OCI-LY7 (cell line): ENCODE results near the gene MYT1. TPM values are rescaled to one million over a fixed set of nuclear protein-coding genes. Genes with fewer than 3 reads are reported as not detected.

ENCODE experiments used
- BruUV-seq: library from RNA; stranded (reverse); fragments of 400-500 nt; replicated peaks from 2 replicates; lab custom pipeline; 2021; lab: Mats Ljungman, UMichigan
- CTCF ChIA-PET: fragments of 300-600 bp; sonication (Branson Sonifier 250); formaldehyde crosslinking; loops from one replicate; lab custom pipeline; 2022; ENCODE audit warnings: antibody characterized with exemption; ENCODE audit not compliant: unreplicated experiment; lab: Charles Lee
- POLR2A ChIA-PET: fragments of 300-600 bp; sonication (Branson Sonifier 250); formaldehyde crosslinking; loops from one replicate; lab custom pipeline; 2022; ENCODE audit warnings: antibody characterized with exemption; lab: Charles Lee
- DNase-seq: peaks from one replicate; pipeline ENCODE4 v3.0.0-alpha.2; 2015; ENCODE audit warnings: low spot score
- H2AFZ ChIP-seq: fragments of 200-600 bp; sonication (generic), shearing (Covaris generic); 2 replicates; pipeline ENCODE4 v1.6.1; 2014; ENCODE audit warnings: mild to moderate bottlenecking, antibody characterized with exemption, low read length, moderate library complexity
- H3K27ac ChIP-seq: fragments of 200-600 bp; sonication (generic); 2 replicates; pipeline ENCODE4 v1.5.1; 2014; ENCODE audit warnings: mixed run types, low read depth, mild to moderate bottlenecking, moderate library complexity, low read length, inconsistent platforms; ENCODE audit not compliant: poor library complexity, severe bottlenecking
- H3K36me3 ChIP-seq: fragments of 200-600 bp; sonication (generic); 2 replicates; pipeline ENCODE4 v1.6.1; 2014; ENCODE audit warnings: mild to moderate bottlenecking, antibody characterized with exemption, low read length, moderate library complexity, mixed read lengths; ENCODE audit not compliant: insufficient read depth
- H3K4me1 ChIP-seq: fragments of 200-600 bp; sonication (generic); 2 replicates; pipeline ENCODE4 v1.5.1; 2014; ENCODE audit warnings: mild to moderate bottlenecking, low read length; ENCODE audit not compliant: insufficient read depth, poor library complexity, severe bottlenecking
- H3K4me2 ChIP-seq: fragments of 200-600 bp; sonication (generic); 2 replicates; pipeline ENCODE4 v1.6.1; 2014; ENCODE audit warnings: mild to moderate bottlenecking, low read length
- H3K4me3 ChIP-seq: fragments of 200-600 bp; sonication (generic); 2 replicates; pipeline ENCODE4 v1.5.1; 2014; ENCODE audit warnings: mild to moderate bottlenecking, low read depth, low read length; ENCODE audit not compliant: poor library complexity, severe bottlenecking
- H3K79me2 ChIP-seq: fragments of 200-600 bp; sonication (generic); 2 replicates; pipeline ENCODE4 v1.6.1; 2016; ENCODE audit warnings: low read depth, mild to moderate bottlenecking, low read length, moderate library complexity, mixed read lengths; ENCODE audit not compliant: insufficient read depth
- H3K9me2 ChIP-seq: fragments of 200-600 bp; sonication (generic); 2 replicates; pipeline ENCODE4 v1.6.1; 2016; ENCODE audit warnings: mild to moderate bottlenecking, low read length, mixed read lengths; ENCODE audit not compliant: insufficient read depth
- H3K9me3 ChIP-seq: fragments of 200-600 bp; sonication (generic); 2 replicates; pipeline ENCODE4 v1.6.1; 2014; ENCODE audit warnings: mild to moderate bottlenecking, mixed run types, low read length, mixed read lengths
- H4K20me1 ChIP-seq: fragments of 200-600 bp; sonication (generic); 2 replicates; pipeline ENCODE4 v1.6.1; 2014; ENCODE audit warnings: mild to moderate bottlenecking, antibody characterized with exemption, low read length, moderate library complexity, mixed read lengths; ENCODE audit not compliant: insufficient read depth
- EZH2phosphoT487 ChIP-seq: fragments of 200-600 bp; sonication (generic); IDR thresholded peaks from 2 replicates; pipeline ENCODE4 v1.6.1; 2018; ENCODE audit warnings: low read depth, borderline replicate concordance, mild to moderate bottlenecking, mixed run types, antibody characterized with exemption, low read length, moderate library complexity, mixed read lengths
- intact Hi-C: fragments of 100-400 bp; cut with micrococcal nuclease; formaldehyde crosslinking; loops from one replicate; pipeline ENCODE4 v1.10.0; 2022; ENCODE audit not compliant: unreplicated experiment
- total RNA-seq, 2 experiments: library from RNA; depleted of rRNA in 1 of 2; stranded (reverse); fragments of >200 nt in 1 of 2; shearing (Covaris generic) in 1 of 2; gene quantifications; 2 replicates each; pipeline ENCODE4 v1.2.3, GENCODE V29; 2014 to 2022
- TF ChIP-seq, protein P1 (sequence below): fragments of 200-600 bp; sonication (generic); conservative IDR thresholded peaks from 2 replicates; pipeline ENCODE4 v1.5.1; 2014; ENCODE audit warnings: mild to moderate bottlenecking, antibody characterized with exemption, low read length, moderate library complexity, mixed read lengths

The MYT1 gene
- total RNA-seq, 2 experiments from 2014 or later, result 0.32 to 0.95 TPM

GRCh38 chr20:64199395-64199794 lies 35.1 kb downstream of the MYT1 start:
- BruUV-seq, result no TSS peak
- H3K4me1 ChIP-seq, result no peaks in the 10 kb centered on the region
- ChIA-PET POLR2A (no interaction called here), CTCF (no interaction called here)
- H3K36me3 ChIP-seq, result no peaks in the 10 kb centered on the region
- H4K20me1 ChIP-seq, result no peaks in the 10 kb centered on the region
- TF ChIP-seq, protein P1, sequence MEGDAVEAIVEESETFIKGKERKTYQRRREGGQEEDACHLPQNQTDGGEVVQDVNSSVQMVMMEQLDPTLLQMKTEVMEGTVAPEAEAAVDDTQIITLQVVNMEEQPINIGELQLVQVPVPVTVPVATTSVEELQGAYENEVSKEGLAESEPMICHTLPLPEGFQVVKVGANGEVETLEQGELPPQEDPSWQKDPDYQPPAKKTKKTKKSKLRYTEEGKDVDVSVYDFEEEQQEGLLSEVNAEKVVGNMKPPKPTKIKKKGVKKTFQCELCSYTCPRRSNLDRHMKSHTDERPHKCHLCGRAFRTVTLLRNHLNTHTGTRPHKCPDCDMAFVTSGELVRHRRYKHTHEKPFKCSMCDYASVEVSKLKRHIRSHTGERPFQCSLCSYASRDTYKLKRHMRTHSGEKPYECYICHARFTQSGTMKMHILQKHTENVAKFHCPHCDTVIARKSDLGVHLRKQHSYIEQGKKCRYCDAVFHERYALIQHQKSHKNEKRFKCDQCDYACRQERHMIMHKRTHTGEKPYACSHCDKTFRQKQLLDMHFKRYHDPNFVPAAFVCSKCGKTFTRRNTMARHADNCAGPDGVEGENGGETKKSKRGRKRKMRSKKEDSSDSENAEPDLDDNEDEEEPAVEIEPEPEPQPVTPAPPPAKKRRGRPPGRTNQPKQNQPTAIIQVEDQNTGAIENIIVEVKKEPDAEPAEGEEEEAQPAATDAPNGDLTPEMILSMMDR, result no peak
- TF ChIP-seq EZH2phosphoT487, result no peak
- no peak overlapping the region for H3K4me2 ChIP-seq
- no peak for DNase-seq
- H3K4me3 ChIP-seq, result no peak overlapping the region
- no peaks in the 10 kb centered on the region for H3K79me2 ChIP-seq
- no peaks in the 10 kb centered on the region for H3K9me2 ChIP-seq
- no peak overlapping the region for H2AFZ ChIP-seq
- no peak overlapping the region for H3K27ac ChIP-seq
- H3K9me3 ChIP-seq, result no peaks in the 10 kb centered on the region
- intact Hi-C loops, result no loop called here

DNA sequence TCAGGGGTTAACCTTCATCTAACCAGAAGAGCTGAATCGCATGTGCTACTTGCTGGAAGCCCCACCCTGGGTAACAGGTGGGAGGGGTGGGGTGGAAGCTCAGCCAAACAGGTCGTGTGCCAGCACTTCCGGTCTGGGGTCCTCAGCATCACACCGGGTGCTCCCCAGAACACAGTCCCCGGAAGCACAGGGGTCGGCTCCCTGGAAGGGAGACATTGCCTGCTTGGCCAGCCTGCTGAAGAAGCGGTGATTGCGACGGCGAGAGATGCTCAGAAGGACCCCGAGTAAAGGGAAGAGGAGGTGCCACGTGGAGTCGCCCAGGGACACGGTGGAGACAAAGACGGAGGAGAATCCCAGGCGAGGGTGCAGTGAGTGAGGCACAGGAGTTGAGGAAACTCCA lies 36.5 kb downstream of the MYT1 start:
- POLR2A ChIA-PET, result no interaction called here

GRCh38 chr20:64201653-64202052 lies 37.4 kb downstream of the MYT1 start:
- H3K9me2 ChIP-seq, result no peaks in the 10 kb centered on the region
- no peaks in the 10 kb centered on the region for H3K4me1 ChIP-seq
- H3K4me3 ChIP-seq, result no peak overlapping the region
- ChIA-PET POLR2A (no interaction called here), CTCF (no interaction called here)
- H2AFZ ChIP-seq, result no peak overlapping the region
- no peaks in the 10 kb centered on the region for H4K20me1 ChIP-seq
- no peak overlapping the region for H3K4me2 ChIP-seq
- TF ChIP-seq EZH2phosphoT487, result no peak
- no peaks in the 10 kb centered on the region for H3K36me3 ChIP-seq
- no peaks in the 10 kb centered on the region for H3K9me3 ChIP-seq
- no TSS peak for BruUV-seq
- no peak for DNase-seq
- no peaks in the 10 kb centered on the region for H3K79me2 ChIP-seq
- intact Hi-C loops, result no loop called here
- H3K27ac ChIP-seq, result no peak overlapping the region

More for the DNA sequence above, 36.5 kb downstream of the MYT1 start:
- no peaks in the 10 kb centered on the region for H3K9me3 ChIP-seq
- no peaks in the 10 kb centered on the region for H3K4me1 ChIP-seq
- H3K27ac ChIP-seq, result no peak overlapping the region
- no TSS peak for BruUV-seq
- intact Hi-C loops, result no loop called here
- H3K79me2 ChIP-seq, result no peaks in the 10 kb centered on the region
- no peak overlapping the region for H3K4me2 ChIP-seq
- no peaks in the 10 kb centered on the region for H4K20me1 ChIP-seq
- DNase-seq, result no peak
- TF ChIP-seq, protein P1, result no peak
- no peak for TF ChIP-seq EZH2phosphoT487
- no peak overlapping the region for H3K4me3 ChIP-seq
- H3K36me3 ChIP-seq, result no peaks in the 10 kb centered on the region
- H3K9me2 ChIP-seq, result no peaks in the 10 kb centered on the region
- CTCF ChIA-PET, result no interaction called here
- H2AFZ ChIP-seq, result no peak overlapping the region
